Erythroblast (primary cell): Measurements from ENCODE around the gene MGLL.
"Not testable (repeated sequence)": the region's sequence is repeated elsewhere in the genome, so short reads cannot be mapped to it uniquely, and the experiment has no call there.

Source experiments
- DNase-seq, 2 experiments: peaks; one replicate each; lab custom pipeline; 2025; lab: John Stamatoyannopoulos, UW
- GATA1 ChIP-seq: IDR thresholded peaks from 2 replicates; pipeline ENCODE4 v1.6.1; 2011; ENCODE audit warnings: low read depth, mild to moderate bottlenecking, control low read depth, low read length, moderate library complexity
- POLR2A ChIP-seq: IDR thresholded peaks from 2 replicates; pipeline ENCODE4 v1.6.1; 2011; ENCODE audit warnings: mild to moderate bottlenecking, low read length

The MGLL gene

DNA sequence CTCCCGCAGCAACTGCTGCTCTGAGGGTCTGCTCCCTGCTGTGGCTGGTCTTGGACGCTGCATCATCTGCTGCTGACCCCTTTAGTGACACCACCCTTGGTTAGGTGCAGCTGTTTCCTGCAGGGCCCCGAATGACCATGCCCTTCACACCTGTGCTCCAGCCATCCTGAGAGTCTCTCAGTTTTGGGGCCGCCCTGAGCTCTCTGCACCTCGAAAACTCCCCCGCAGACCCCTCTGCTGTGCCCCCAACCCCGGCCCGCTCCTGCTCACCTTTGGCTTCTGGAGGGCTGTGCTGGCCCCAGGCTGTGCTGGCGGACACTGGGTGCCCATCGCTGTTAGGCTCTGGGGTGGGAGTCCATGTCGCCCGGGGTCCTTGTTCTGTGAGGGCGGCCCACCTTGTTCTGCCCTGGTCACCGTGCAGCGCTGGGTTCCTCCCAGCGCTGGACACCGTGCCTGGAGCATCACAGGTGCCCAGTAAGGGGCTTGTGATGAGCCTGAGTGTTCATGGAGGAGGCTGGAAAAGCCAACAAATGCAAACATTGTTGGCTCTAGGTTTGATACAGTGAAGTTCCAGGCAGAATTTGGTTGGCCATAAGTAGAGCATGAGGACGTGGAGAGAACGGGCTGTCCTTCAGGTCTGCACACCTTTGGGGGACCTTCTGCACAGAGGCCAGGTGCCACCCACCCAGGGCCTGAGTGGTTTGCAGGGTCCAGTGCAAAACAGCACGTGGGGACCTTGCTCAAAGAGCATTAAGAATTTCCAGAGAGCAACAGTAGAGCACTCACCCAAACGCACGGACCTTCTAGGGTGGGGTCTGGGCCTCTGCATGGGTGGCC lies 137.2 kb downstream of the MGLL start:
- peak in 1 of 2 experiments; percentile 29 for DNase-seq
- TF ChIP-seq POLR2A = no peak
- TF ChIP-seq GATA1 = no peak

DNA sequence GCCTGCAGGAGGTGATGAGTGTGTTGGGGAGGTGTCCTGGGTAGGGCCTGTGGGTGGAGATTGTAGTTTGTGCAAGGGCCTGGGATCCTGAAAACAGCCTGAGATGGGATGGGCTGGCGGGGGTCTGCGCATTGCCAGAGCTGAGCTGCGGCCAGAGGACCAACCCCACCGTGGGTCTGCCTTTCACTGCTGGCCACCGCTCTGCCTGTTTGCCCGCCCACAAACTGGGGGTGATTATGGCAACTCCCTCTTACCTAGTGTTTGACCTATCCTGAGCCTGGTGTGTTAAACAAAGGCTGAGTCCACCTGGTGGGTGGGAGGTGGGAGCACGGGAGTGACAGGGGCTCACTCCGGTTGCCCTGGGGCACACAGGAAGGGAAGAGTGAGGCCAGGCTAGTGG lies 139.8 kb downstream of the MGLL start:
- no peak for TF ChIP-seq POLR2A
- TF ChIP-seq GATA1 = no peak
- no peak for DNase-seq

DNA sequence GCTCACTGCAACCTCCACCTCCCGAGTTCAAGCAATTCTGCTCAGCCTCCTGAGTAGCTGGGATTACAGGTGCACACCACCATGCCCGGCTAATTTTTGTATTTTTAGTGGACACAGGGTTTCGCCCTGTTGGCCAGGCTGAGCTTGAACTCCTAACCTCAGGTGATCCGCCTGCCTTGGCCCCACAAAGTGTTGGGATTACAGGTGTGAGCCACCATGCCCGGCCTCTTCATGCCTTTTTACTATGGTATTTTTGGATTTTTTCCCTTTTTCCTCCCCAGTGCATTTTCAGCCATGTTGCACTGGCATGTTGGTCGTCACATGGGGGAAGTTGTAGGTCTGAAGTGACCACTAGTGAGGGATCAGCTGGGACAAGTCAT lies 140.2 kb downstream of the MGLL start:
- DNase-seq = not testable (repeated sequence)

DNA sequence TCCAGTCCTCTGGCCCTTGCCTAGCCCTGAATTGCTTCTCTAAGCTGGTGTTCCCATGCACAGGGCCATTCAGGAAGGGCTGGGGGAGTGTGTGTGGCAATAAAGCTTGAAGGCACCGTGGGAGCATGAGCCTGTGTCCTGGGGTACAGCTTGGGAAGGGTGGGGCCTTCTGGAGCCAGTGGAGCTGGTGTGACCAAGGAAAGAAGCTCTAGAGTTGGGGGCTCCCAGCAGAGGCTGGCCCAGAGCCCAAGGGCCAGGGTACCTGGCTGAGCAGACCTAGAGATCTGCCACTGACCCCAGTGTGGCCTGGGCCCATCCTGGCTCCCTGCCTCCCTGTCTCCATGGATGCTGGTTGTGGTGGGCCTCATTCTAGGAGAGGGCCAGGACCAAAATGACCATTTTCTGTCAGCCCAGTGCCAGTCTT lies 141.5 kb downstream of the MGLL start:
- TF ChIP-seq GATA1 = no peak
- TF ChIP-seq POLR2A = no peak
- no peak for DNase-seq

DNA sequence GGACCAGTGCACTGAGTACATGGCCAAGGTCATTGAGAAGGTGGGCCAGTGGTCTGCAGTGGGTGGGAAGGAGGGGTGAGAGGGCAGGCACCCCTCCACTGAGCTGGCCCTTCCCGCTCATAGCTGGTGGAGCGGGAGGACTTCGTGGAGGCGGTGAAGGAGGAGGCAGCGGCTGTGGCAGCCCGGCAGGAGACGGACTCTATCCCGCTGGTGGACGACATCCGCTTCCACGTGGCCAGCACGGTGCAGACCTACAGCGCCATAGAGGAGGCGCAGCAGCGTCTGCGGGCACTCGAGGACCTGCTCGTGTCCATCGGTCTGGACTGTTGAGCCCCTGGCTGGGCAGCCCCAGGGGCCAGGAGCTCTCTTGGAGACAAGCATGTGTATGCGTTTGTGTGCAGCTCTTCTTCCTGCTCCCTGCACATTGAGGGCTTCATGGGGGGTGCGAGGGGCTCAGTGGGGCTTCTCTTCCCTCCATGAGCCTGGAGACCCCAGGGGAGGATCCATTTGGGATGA lies 142.1 kb downstream of the MGLL start:
- TF ChIP-seq GATA1 = no peak
- no peak for TF ChIP-seq POLR2A
- DNase-seq = no peak

DNA sequence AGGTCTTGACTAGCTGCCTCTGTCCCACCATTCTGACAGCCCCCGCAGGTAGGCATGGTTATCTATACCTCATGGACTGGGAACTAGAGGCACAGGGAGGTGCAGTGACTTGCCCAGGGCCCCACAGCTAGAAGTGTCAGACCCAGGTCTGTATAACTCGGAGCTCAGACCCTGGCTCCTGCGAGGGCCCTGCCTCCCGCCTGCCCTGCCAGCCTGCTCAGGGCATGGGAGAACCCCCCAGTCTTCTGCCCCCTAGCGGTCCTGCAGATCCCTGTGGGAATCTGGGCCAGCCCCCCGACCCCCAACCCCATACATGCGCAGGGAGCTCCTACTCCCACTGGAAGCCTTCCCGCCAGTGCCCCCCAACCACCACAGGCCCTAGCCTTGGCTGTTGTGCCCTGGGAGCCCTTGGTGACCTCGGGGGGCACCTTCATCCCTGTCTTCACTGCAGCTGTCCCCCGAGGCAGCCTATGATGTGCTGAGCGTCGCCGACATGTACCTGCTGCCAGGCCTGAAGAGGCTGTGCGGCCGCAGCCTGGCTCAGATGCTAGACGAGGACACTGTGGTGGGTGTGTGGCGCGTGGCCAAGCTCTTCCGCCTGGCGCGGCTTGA lies 142.7 kb downstream of the MGLL start:
- DNase-seq = no peak
- TF ChIP-seq GATA1 (no peak), POLR2A (no peak)

DNA sequence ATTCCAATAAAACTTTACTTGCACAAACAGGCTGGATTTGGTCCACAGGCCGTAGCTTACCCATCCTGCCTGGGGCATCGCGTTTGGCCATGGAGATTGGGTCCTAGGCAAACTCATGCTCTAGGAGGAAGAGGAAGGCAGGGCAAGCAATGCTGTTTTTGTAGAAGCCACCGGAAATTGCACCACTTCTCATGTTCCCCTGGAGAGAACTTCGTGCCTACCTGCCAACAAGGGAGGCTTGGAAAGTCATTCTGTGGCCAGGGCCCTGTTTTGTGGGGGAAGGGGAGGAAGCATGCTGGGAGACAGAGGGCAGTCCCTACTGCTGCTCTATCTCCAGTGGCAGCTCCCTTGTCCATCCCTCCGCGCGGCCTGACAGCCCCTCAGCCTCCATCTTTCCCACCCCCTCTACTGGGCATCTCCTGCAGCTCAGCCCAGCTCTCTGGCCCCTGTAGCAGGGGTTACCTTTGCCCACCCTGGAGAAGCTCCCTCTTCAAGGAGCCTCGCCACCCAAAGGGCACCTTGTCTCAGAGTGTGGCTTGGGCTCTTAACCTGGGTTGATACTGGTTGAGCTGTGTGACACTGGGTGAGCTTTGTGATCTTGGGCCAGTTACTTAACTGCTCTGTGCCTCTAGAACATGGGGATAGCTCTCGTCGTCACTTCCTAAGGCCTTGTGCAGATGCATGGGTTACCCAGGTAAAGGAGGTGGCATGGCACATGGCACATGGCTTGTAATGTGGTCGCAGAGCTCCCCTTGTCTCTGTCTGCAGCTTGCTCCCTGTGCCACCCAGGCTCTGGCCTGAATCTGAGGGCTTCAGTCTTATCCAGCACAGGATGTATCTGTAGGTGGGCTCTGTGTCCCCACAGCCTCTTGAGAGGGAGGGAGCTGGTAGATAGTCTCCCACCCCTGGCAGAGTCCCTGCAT lies 143.4 kb downstream of the MGLL start:
- no peak for DNase-seq
- TF ChIP-seq POLR2A = no peak
- TF ChIP-seq GATA1 = no peak

DNA sequence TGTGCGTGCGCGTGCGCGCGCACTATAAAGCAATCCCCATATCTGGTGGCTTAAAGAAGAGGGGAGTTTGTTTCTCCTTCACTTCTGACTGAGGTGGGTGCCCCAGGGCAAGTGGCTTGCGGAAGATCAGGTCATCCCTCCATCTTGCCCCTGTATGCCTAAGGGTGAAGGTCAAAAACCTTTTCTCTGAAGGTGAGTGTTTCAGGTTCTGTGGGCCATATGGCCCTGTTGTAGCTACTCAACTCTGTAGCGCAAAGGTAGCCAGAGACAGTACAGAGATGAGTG lies 144.1 kb downstream of the MGLL start:
- TF ChIP-seq POLR2A = no peak
- TF ChIP-seq GATA1 = no peak
- no peak for DNase-seq

DNA sequence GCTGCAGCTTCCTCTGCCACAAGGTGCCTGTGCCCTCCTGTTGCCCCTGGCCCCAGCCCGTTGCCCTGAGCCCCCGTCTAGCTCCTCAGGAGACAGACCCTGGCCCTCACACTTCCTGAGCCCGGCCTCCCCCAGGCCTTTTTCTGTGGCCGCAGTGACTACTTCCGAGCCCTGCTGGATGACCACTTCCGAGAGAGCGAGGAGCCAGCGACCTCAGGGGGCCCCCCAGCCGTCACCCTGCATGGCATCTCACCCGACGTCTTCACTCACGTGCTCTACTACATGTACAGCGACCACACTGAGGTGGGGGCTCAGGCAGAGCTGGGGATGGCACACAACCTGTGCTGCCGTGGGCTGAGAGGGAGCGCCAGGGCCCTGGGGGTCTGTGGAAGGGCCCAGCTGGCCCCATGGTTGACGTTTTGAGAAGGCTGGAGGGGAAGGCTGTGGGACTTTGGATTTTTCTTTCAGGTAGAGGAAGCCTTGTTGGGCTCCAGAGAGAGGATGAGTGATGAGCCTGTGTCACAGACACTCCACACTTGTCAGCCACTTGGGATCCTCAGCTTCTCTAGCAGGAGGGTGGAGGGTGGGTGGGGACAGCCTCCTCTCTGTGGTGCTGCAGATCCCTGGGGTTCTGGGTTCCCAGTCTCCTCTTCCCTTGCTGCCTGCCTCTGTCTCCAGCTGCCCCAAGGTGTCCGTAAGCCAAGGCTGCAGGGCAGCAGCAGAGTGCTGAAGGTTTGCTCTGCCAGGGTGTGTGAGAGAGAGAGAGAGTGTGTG lies 144.6 kb downstream of the MGLL start:
- DNase-seq = no peak
- TF ChIP-seq POLR2A (no peak), GATA1 (no peak)

DNA sequence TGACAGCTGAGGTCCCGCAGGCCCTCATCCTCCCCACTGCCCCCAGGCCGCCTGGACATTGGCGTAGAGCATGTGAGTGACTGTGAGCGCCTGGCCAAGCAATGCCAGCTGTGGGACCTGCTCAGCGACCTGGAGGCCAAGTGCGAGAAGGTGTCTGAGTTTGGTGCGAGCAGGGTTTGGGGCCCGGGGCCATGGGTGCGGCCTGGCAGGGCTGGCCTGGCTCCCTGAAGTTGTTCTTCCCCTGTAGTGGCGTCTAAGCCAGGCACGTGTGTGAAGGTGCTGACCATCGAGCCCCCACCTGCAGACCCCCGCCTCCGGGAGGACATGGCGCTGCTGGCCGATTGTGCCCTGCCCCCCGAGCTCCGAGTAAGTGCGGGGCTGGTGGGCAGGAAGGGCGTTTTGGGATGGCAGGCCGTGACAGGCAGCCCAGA lies 145.4 kb downstream of the MGLL start:
- no peak for TF ChIP-seq POLR2A
- TF ChIP-seq GATA1 = no peak
- DNase-seq = no peak

DNA sequence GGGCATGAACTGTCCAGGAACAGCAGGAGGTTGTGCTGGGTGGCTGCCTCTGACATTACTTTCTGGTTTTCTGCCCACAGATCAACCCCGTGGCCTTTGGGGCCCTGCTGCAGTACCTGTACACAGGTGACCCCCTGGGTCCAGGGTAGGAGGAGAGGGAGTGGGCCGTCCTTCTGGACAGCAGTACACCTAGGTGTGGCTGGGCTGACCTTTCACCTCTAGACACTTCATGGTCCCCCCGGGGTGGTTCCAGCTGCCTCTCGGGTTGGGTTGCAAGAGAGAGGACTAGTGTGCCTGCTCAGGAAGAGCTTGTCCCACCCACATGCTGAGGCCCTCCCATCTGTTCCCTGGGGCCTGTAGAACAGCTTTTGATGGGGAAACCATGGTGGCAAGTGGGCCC lies 145.9 kb downstream of the MGLL start:
- TF ChIP-seq POLR2A (no peak), GATA1 (no peak)
- DNase-seq = no peak

DNA sequence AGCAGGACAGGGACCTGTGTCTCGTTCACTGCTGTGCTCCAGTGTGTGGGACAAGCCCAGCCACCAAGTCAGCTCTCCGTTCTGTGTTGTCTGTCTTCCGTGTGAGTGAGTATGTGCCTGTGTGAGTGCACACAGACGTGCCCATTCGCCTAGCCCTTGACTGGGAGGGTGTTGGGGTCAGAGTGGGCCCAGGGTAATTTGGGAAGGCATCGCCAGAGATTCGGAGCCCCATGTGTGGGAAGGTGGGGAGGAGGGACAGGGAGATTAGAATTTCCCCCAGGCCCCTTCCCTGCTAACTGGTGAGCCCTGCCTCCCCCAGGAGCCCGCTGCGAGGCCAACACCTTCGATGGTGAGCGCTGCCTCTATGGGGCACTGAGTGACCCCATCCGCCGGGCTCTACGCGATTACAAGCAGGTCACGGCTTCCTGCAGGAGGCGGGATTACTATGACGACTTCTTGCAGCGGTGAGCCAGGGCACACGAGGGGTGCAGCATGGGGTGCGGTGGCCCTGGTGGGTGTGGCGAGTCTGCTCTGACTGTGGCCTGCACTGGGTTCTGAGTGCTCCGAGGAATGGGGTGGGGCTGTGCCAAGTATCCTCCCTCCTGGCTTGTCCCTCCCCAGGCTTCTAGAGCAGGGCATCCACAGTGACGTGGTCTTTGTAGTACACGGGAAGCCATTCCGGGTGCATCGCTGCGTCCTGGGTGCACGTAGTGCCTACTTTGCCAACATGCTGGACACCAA lies 146.5 kb downstream of the MGLL start:
- no peak for DNase-seq
- TF ChIP-seq POLR2A = no peak
- no peak for TF ChIP-seq GATA1

DNA sequence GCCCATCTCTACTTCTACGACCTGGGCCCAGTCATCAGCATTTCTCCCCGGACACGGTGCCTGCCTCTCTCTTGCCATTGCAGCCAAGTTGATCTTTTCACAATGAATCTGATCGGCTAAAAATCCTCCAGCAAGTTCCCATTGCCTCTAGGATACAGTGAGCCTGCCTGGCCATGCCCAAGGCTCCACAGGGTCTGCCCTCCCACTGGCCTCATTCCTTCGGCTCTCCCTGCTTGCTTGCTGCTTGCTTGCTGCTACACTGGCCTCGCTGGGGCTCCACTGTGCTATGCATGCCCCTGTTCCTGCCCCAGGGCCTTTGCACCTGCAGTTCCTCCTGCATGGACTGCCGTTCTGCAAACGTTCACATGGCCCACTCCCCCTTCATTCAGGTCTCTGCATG lies 147.5 kb downstream of the MGLL start:
- TF ChIP-seq GATA1 (no peak), POLR2A (no peak)
- DNase-seq = no peak
